Epithelial cell of esophagus (primary cell): Measurements from ENCODE around the gene OR10A6.
A peak's percentile ranks its signal among the peaks of the same experiment; 100 is the strongest.

Experiments
- DNase-seq: peaks from one replicate; pipeline ENCODE4 v3.0.0; 2010; ENCODE audit warnings: low read depth
- H3K4me3 ChIP-seq: 2 replicates; pipeline ENCODE4 v1.5.1; 2011; ENCODE audit warnings: mild to moderate bottlenecking, low read length, control low read depth
- CTCF ChIP-seq: IDR thresholded peaks from 2 replicates; pipeline ENCODE4 v1.5.1; 2011; ENCODE audit warnings: low read depth, mild to moderate bottlenecking, low read length, control low read depth, inconsistent platforms; ENCODE audit not compliant: insufficient read depth; ENCODE audit errors: missing control alignments

The OR10A6 gene

GRCh38 chr11:7911011-7911410, 20.1 kb downstream of the OR10A6 start:
- no peak for DNase-seq
- TF ChIP-seq CTCF: no peak
- no peak overlapping the region for H3K4me3 ChIP-seq

GRCh38 chr11:7910286-7910788, 20.7 kb downstream of the OR10A6 start:
- no peak overlapping the region for H3K4me3 ChIP-seq
- DNase-seq: peak; percentile 49
- no peak for TF ChIP-seq CTCF

- H3K4me3 ChIP-seq: no peak overlapping the region
- DNase-seq: peak; percentile 45
- no peak for TF ChIP-seq CTCF
These were observed 21.3 kb downstream of the OR10A6 start for GRCh38 chr11:7909585-7910285.

- peak overlapping the region; percentile 13 for H3K4me3 ChIP-seq
- TF ChIP-seq CTCF: no peak
These were observed 23.9 kb downstream of the OR10A6 start for GRCh38 chr11:7907121-7907520.

GRCh38 chr11:7906481-7906880, 24.6 kb downstream of the OR10A6 start:
- peak; percentile 64 for DNase-seq
- TF ChIP-seq CTCF: no peak
- H3K4me3 ChIP-seq: peak overlapping the region; percentile 22

More at GRCh38 chr11:7907121-7907520, 23.9 kb downstream of the OR10A6 start:
- no peak for DNase-seq

GRCh38 chr11:7905961-7906429, 25.1 kb downstream of the OR10A6 start:
- DNase-seq: peak; percentile 78
- H3K4me3 ChIP-seq: peak overlapping the region; percentile 22
- no peak for TF ChIP-seq CTCF

GRCh38 chr11:7905549-7905948, 25.5 kb downstream of the OR10A6 start:
- DNase-seq: peak; percentile 41
- H3K4me3 ChIP-seq: peak overlapping the region; percentile 11
- TF ChIP-seq CTCF: no peak
